Progenitor cell of endocrine pancreas (in vitro differentiated cells): Measurements from ENCODE around the gene PPM1B. TPM values are rescaled to one million over a fixed set of nuclear protein-coding genes. Genes with fewer than 3 reads are reported as not detected.

ENCODE experiments used
- DNase-seq: peaks from one replicate; pipeline ENCODE4 v3.0.0; 2021; ENCODE audit warnings: low spot score; ENCODE audit not compliant: unreplicated experiment
- H3K27ac Mint-ChIP-seq: 2 replicates; pipeline ENCODE4 v1.8.0; 2021; ENCODE audit warnings: mild to moderate bottlenecking, moderate library complexity, mixed read lengths
- H3K27me3 Mint-ChIP-seq: 2 replicates; pipeline ENCODE4 v1.8.0; 2021; ENCODE audit warnings: mixed read lengths
- H3K36me3 Mint-ChIP-seq: 2 replicates; pipeline ENCODE4 v1.8.0; 2022; ENCODE audit warnings: mixed read lengths; ENCODE audit not compliant: insufficient read depth
- H3K4me1 Mint-ChIP-seq: 2 replicates; pipeline ENCODE4 v1.8.0; 2021; ENCODE audit warnings: low read depth, mixed read lengths
- H3K4me3 Mint-ChIP-seq: 2 replicates; pipeline ENCODE4 v1.8.0; 2021; ENCODE audit warnings: low read depth, mild to moderate bottlenecking, moderate library complexity, mixed read lengths
- H3K9me3 Mint-ChIP-seq: 2 replicates; pipeline ENCODE4 v1.8.0; 2021; ENCODE audit warnings: low read depth, mixed read lengths
- total RNA-seq: library from RNA; stranded (reverse); gene quantifications from 2 replicates; pipeline ENCODE4 v1.2.1, GENCODE V29; 2021
- TF ChIP-seq, protein P1 (sequence below): fragments of 200-600 bp; sonication (generic); IDR thresholded peaks from one replicate; pipeline ENCODE4 v1.5.0; 2021; ENCODE audit warnings: antibody characterized with exemption, mild to moderate bottlenecking; ENCODE audit not compliant: unreplicated experiment

PPM1B gene
- total RNA-seq, 1 donor from 2014 or later = 60.8 TPM

DNA sequence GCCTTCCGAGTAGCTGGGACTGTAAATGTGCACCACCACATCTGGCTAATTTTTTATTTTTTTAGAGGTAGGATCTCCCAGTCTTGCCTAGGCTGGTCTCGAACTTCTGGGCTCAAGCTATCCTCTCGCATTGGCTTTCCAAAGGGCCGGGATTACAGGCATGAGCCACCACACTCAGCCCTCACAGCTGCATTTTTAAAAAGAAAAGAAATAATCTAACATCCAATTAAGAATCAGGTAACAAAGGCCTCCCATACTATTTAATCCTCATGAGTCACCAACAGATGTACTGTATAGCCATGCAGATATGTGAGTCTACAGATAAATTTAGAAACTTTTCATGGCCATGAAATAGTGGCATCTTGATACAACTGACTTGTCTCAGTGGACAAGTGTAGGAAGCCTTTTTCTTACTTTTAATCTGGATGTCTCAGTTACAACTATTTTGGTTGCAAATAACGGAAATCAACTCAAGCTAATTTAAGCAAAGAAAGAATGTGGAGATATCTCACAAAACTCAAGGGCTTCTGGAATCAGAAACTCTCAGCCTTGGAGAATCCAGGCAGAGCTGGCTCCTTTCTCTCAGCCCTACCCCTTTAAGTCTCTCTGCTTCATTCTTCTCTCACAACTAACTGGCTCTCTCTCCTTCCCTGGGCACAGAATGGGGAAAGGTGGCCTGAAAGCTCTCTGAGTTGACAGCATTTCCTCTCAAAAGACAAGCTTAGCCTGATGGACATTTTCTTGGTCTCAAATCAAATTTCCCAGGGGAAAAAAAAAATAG is 12.8 kb upstream of the PPM1B start:
- Mint-ChIP-seq H3K9me3 (no peaks in the 10 kb centered on the region), H3K4me3 (no peak overlapping the region), H3K36me3 (no peaks in the 10 kb centered on the region), H3K27ac (no peak overlapping the region), H3K4me1 (no peaks in the 10 kb centered on the region), H3K27me3 (no peaks in the 10 kb centered on the region)
- no peak for DNase-seq
- TF ChIP-seq, protein P1, sequence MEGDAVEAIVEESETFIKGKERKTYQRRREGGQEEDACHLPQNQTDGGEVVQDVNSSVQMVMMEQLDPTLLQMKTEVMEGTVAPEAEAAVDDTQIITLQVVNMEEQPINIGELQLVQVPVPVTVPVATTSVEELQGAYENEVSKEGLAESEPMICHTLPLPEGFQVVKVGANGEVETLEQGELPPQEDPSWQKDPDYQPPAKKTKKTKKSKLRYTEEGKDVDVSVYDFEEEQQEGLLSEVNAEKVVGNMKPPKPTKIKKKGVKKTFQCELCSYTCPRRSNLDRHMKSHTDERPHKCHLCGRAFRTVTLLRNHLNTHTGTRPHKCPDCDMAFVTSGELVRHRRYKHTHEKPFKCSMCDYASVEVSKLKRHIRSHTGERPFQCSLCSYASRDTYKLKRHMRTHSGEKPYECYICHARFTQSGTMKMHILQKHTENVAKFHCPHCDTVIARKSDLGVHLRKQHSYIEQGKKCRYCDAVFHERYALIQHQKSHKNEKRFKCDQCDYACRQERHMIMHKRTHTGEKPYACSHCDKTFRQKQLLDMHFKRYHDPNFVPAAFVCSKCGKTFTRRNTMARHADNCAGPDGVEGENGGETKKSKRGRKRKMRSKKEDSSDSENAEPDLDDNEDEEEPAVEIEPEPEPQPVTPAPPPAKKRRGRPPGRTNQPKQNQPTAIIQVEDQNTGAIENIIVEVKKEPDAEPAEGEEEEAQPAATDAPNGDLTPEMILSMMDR = no peak

DNA sequence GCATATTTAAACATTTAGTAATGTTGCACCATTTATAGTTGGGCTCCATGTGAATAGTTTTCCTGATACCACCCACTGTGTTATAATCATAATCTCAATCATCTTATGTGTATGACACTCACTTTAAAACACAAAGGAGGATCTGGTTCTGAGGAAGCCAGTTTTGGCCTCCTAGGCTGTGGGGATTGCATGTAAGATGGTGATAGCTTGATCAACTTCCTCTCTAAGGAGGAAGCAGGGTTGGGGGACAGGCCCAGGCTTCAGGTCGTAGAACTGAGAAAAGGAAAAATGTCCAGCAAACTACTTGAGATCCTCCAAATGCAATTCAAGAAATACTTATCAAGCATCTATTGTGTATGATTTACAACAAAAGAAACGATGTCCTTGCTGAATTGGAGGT is 4.9 kb upstream of the PPM1B start:
- no peak overlapping the region for H3K27ac Mint-ChIP-seq
- no peaks in the 10 kb centered on the region for H3K4me1 Mint-ChIP-seq
- no peak for DNase-seq
- H3K9me3 Mint-ChIP-seq = peaks cover 23% of the 10 kb centered on the region
- H3K4me3 Mint-ChIP-seq = no peak overlapping the region
- TF ChIP-seq, protein P1 = no peak
- no peaks in the 10 kb centered on the region for H3K27me3 Mint-ChIP-seq
- peaks cover 7% of the 10 kb centered on the region for H3K36me3 Mint-ChIP-seq

DNA sequence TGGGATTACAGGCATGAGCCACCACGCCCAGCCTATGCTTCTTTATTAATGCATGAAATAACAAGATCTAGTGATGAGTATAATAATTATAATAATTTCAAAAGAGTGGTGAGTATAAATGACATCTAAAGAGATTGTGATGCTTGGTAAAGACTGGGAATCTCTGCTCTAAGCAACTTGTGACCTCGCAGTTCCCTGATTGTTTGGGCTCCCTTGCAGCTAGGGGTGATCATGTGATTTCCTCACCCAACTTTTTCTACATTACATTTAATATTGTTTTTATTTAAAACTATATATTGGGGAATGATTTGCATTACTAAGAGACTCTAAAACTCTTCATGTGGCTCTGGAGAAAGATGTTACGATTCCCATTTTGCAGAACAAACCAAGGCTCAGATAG is 4.1 kb upstream of the PPM1B start:
- Mint-ChIP-seq H3K9me3 (peaks cover 23% of the 10 kb centered on the region), H3K27me3 (no peaks in the 10 kb centered on the region), H3K36me3 (peaks cover 7% of the 10 kb centered on the region), H3K4me1 (no peaks in the 10 kb centered on the region), H3K27ac (no peak overlapping the region), H3K4me3 (no peak overlapping the region)
- TF ChIP-seq, protein P1 = no peak
- DNase-seq = no peak

DNA sequence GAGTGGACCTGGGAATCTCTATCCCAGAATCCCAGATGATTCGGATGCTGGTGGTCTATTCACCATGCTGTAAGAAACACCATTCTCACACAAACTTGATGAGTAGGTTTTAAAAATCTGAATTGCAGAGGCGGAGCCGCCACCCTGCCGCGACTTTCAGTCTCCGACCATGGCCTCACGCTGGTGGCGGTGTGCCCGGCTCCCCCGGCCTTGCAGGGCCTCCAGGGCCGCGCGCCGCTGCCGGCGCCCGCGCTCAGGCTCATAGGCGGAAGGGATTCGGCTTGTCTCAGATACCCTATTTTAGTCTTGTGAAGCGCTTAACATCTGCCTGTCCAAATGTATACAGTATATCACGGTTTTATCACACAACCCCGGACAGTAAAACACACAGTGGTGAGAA is 2.6 kb upstream of the PPM1B start:
- no peaks in the 10 kb centered on the region for H3K27me3 Mint-ChIP-seq
- H3K36me3 Mint-ChIP-seq = peaks cover 7% of the 10 kb centered on the region
- H3K9me3 Mint-ChIP-seq = peaks cover 23% of the 10 kb centered on the region
- H3K4me1 Mint-ChIP-seq = peaks cover 8% of the 10 kb centered on the region
- DNase-seq = no peak
- TF ChIP-seq, protein P1 = no peak
- H3K4me3 Mint-ChIP-seq = no peak overlapping the region
- no peak overlapping the region for H3K27ac Mint-ChIP-seq

DNA sequence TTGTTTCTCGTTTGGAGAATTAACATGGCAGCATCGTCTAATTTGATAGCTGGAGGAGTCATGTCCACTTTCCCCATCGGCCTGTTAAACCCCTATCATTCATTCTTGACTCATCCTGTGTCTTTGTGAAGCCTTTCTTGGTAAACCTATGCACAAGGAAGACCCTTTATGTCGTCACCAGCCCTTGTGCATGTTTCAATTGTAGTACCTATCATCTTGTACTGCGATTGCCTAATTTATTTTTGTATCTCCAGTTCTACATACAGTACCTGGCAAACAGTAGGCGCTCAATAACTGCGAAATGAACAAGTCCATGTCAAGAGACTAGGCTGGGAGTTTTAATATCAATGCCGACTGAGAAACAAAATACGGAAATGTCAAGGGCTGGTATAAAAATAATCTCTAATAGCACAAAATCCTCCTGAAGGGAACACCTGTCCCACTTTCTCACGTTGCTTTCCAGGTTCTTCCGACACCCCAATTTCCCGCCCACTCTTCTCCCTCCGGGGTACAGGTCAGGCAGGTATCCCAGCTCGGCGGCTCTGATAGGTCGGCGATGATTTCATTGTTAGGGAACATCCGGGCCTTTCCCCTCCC is 1.3 kb upstream of the PPM1B start:
- Mint-ChIP-seq H3K27ac (peak overlapping the region; percentile 99), H3K36me3 (peaks cover 7% of the 10 kb centered on the region), H3K4me3 (peak overlapping the region; percentile 99), H3K27me3 (no peaks in the 10 kb centered on the region), H3K4me1 (peaks cover 12% of the 10 kb centered on the region), H3K9me3 (peaks cover 23% of the 10 kb centered on the region)
- no peak for DNase-seq
- TF ChIP-seq, protein P1 = no peak
